HG03469 (cell line): Measurements from ENCODE around the gene NAT14.
"Not testable (repeated sequence)": the region's sequence is repeated elsewhere in the genome, so short reads cannot be mapped to it uniquely, and the experiment has no call there.

ENCODE experiments used
- ATAC-seq: cut with Tn5 transposase; IDR thresholded peaks from one replicate; pipeline ENCODE4 v1.9.1; 2021; ENCODE audit warnings: mild to moderate bottlenecking, moderate library complexity, moderate number of reproducible peaks; ENCODE audit not compliant: unreplicated experiment

NAT14 gene

GRCh38 chr19:55530996-55531395, 46.0 kb downstream of the NAT14 start:
- ATAC-seq = no peak

GRCh38 chr19:55534280-55534679, 49.3 kb downstream of the NAT14 start:
- not testable (repeated sequence) for ATAC-seq

- no peak for ATAC-seq
Measured at GRCh38 chr19:55535173-55535964, 50.4 kb downstream of the NAT14 start.

GRCh38 chr19:55535965-55536350, 51.0 kb downstream of the NAT14 start:
- ATAC-seq = no peak

GRCh38 chr19:55536366-55536765, 51.4 kb downstream of the NAT14 start:
- no peak for ATAC-seq
